Measurements from ENCODE around the gene NRP1. TPM values are rescaled to one million over a fixed set of nuclear protein-coding genes. Genes with fewer than 3 reads are reported as not detected.

NRP1 gene
- polyA plus RNA-seq, 1 of the 3 experiments (the other 2 are of a cell fraction), result 129 TPM

GRCh38 chr10:33193701-33194521 is 140.6 kb downstream of the NRP1 start (continued):
- TF ChIP-seq FOSL2 (IDR thresholded peaks at IDR 0.05; ENCODE audit: borderline replicate concordance, low read depth), result no peak
- TF ChIP-seq GABPA (IDR thresholded peaks at IDR 0.05; ENCODE audit: low read depth), result no peak
- TF ChIP-seq, protein P1, sequence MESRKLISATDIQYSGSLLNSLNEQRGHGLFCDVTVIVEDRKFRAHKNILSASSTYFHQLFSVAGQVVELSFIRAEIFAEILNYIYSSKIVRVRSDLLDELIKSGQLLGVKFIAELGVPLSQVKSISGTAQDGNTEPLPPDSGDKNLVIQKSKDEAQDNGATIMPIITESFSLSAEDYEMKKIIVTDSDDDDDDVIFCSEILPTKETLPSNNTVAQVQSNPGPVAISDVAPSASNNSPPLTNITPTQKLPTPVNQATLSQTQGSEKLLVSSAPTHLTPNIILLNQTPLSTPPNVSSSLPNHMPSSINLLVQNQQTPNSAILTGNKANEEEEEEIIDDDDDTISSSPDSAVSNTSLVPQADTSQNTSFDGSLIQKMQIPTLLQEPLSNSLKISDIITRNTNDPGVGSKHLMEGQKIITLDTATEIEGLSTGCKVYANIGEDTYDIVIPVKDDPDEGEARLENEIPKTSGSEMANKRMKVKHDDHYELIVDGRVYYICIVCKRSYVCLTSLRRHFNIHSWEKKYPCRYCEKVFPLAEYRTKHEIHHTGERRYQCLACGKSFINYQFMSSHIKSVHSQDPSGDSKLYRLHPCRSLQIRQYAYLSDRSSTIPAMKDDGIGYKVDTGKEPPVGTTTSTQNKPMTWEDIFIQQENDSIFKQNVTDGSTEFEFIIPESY (IDR thresholded peaks at IDR 0.05; ENCODE audit: borderline replicate concordance, low read depth), result no peak
- no peak for TF ChIP-seq TAF1 (IDR thresholded peaks at IDR 0.05; ENCODE audit: borderline replicate concordance, low read depth, low read length)
- no peak for TF ChIP-seq EZH2phosphoT487 (IDR thresholded peaks at IDR 0.05; ENCODE audit: borderline replicate concordance, low read depth)
- TF ChIP-seq CHD2 (IDR thresholded peaks at IDR 0.05; ENCODE audit: low read length, partially characterized antibody), result no peak
- 0 out of 2 replicates have a peak, but pooled peaks have one; percentile 6 for TF ChIP-seq TEAD4 (IDR thresholded peaks at IDR 0.05; ENCODE audit: borderline replicate concordance, insufficient read depth)
- TF ChIP-seq USF1 (IDR thresholded peaks at IDR 0.05; ENCODE audit: borderline replicate concordance, low read depth), result no peak

DNA sequence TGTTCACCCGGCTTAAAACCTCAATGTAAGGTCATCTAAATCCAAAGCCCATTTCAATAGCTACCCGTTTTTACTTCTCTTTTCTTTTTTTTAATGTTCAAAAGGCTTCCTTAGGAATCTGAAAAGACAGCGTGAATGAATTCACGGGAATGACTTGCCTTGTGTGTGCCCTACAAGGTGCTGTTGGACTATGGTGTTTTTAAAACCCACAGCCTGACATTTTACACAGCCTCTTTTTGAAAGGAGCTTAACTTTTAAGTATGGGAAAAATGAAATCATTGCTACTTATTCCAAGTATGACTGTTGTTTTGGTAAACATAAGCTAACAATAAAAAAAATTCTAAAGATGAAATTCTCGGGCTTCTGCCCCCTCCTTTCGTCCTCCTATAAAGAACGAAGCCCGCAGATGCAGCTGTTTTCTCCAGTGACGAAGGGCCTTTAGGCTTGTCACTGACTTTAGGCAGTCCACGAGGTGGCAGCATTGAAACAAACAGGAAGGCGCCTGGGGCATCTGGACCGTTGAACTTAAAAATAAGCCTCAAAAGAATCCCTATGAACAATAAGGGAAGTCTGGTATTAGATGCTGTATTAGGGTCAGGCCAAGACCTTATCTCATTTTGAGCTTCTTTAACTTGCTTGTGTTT is 141.3 kb downstream of the NRP1 start:
- POLR2A ChIA-PET, result interaction anchor here (0.6 to 1.0 kb wide), 2 partner anchors 96 to 142 kb away, joined by 3 read pairs; no protein-coding TSS in a partner anchor
- no peaks in the 10 kb centered on the region for H3K9me2 ChIP-seq
- H2AFZ ChIP-seq (ENCODE audit: low read depth), result no peak overlapping the region
- H4K20me1 ChIP-seq (ENCODE audit: insufficient read depth), result no peaks in the 10 kb centered on the region
- H3K4me3 ChIP-seq (ENCODE audit: low read depth in 2 of 2, low read length in 1 of 2), result peak overlapping the region in 1 of 2 experiments; percentile 32; a peak in 1 of 4 replicates
- peaks cover 4 to 34% of the 10 kb centered on the region in 2 experiments; a peak in 3 of 4 replicates for H3K4me1 ChIP-seq (ENCODE audit: control insufficient read depth in 1 of 2, insufficient read depth in 2 of 2, low read depth in 1 of 2, low read length in 1 of 2)
- H3K27ac ChIP-seq (ENCODE audit: low read depth in 2 of 2, low read length in 1 of 2), result peak overlapping the region; percentile 62 to 64; a peak in 3 of 4 replicates
- 0 out of 2 replicates have a peak, but pooled peaks cover 3% of the 10 kb centered on the region for H3K79me2 ChIP-seq (ENCODE audit: insufficient read depth)
- CTCF ChIA-PET, result interaction anchor here (0.6 to 4.0 kb wide), 61 partner anchors 9 to 1448 kb away, joined by 3 to 51 read pairs (median 4); partner anchors contain the start of gene NRP1
- WGBS (ENCODE audit: low lambda C conversion rate), result 37% methylated on average over 12 of the region's 12 CpGs
- H3K9ac ChIP-seq, result no peak overlapping the region
- no peaks in the 10 kb centered on the region for H3K27me3 ChIP-seq (ENCODE audit: insufficient read depth)
- peak; percentile 68 for DNase-seq
- H3F3A ChIP-seq (replicated peaks; ENCODE audit: insufficient read depth), result peaks cover 40% of the 10 kb centered on the region
- H3K36me3 ChIP-seq (replicated peaks in 1 of 2; ENCODE audit: control insufficient read depth in 1 of 2, insufficient read depth in 2 of 2, low read length in 1 of 2), result peaks cover 20 to 86% of the 10 kb centered on the region in 2 experiments
- H3K4me2 ChIP-seq, result no peak overlapping the region
- H3K9me3 ChIP-seq, result no peaks in the 10 kb centered on the region
- TF ChIP-seq RXRA (IDR thresholded peaks at IDR 0.05; ENCODE audit: borderline replicate concordance, low read depth) (no peak), RFX5 (IDR thresholded peaks at IDR 0.05; ENCODE audit: low read length) (no peak), SMC3 (IDR thresholded peaks at IDR 0.05; ENCODE audit: low read depth, low read length) (peak; percentile 80), RCOR1 (IDR thresholded peaks at IDR 0.05; ENCODE audit: low read length) (no peak), TCF12 (IDR thresholded peaks at IDR 0.05) (peak; percentile 47; the same call in 1 of the 2 replicates), IRF3 (IDR thresholded peaks at IDR 0.05; ENCODE audit: low read depth, low read length) (no peak), JUND (IDR thresholded peaks at IDR 0.05) (no peak), GATA2 (CRISPR knock-in tag; IDR thresholded peaks at IDR 0.05) (no peak), RAD21 (IDR thresholded peaks at IDR 0.05; ENCODE audit: low read length) (peak; percentile 91), EP300 (IDR thresholded peaks at IDR 0.05; ENCODE audit: borderline replicate concordance in 1 of 2, low read depth in 1 of 2, low read length in 1 of 2) (peak in 1 of 2 experiments; percentile 25; a peak in 1 of 4 replicates), CHD2 (IDR thresholded peaks at IDR 0.05; ENCODE audit: low read length, partially characterized antibody) (no peak), EZH2phosphoT487 (IDR thresholded peaks at IDR 0.05; ENCODE audit: borderline replicate concordance, low read depth) (no peak), MEF2A (IDR thresholded peaks at IDR 0.05; ENCODE audit: borderline replicate concordance, low read depth) (no peak), FOXM1 (IDR thresholded peaks at IDR 0.05; ENCODE audit: low read depth) (0 out of 2 replicates have a peak, but pooled peaks have one; percentile 24), CTCF (IDR thresholded peaks at IDR 0.05) (peak; percentile 88)

Data from SK-N-SH (cell line).